K562 (cell line): Measurements from ENCODE around the gene TAL1. TPM values are rescaled to one million over a fixed set of nuclear protein-coding genes. Genes with fewer than 3 reads are reported as not detected.

Experiments
- BRCA1 ChIP-seq, 2 experiments: fragments of 450-650 bp in 1 of 2; sonication (generic) in 1 of 2; formaldehyde crosslinking in 1 of 2; IDR thresholded peaks; 2 replicates each; pipeline versions ENCODE4 v1.5.0 to v1.6.1; 2017 to 2020; ENCODE audit warnings: mild to moderate bottlenecking in 1 of 2, missing genetic modification reagents in 1 of 2
- FOXJ3 ChIP-seq: sonication (generic); formaldehyde crosslinking; IDR thresholded peaks from 2 replicates; pipeline ENCODE4 v1.4.0; 2020; ENCODE audit warnings: mild to moderate bottlenecking, missing genetic modification reagents
- FOXK2 ChIP-seq, 2 experiments: fragments of 450-650 bp; IDR thresholded peaks in 1 of 2; conservative IDR thresholded peaks in 1 of 2; 2 replicates each; pipeline ENCODE4 v1.6.1; 2016; ENCODE audit warnings: low read depth in 2 of 2, mild to moderate bottlenecking in 1 of 2
- FOXM1 ChIP-seq, 2 experiments: fragments of 450-650 bp in 1 of 2; sonication (generic) in 1 of 2; formaldehyde crosslinking in 1 of 2; IDR thresholded peaks; 2 replicates each; pipeline versions ENCODE4 v1.6.1 to v1.9.0; 2017 to 2022; ENCODE audit warnings: low read depth in 2 of 2, mild to moderate bottlenecking in 2 of 2, missing genetic modification reagents in 1 of 2, moderate library complexity in 1 of 2
- SMAD3 ChIP-seq: fragments of 450-650 bp; formaldehyde crosslinking; conservative IDR thresholded peaks from 2 replicates; pipeline ENCODE4 v1.4.0; 2020; ENCODE audit warnings: mild to moderate bottlenecking
- SMARCE1 ChIP-seq: fragments of 450-650 bp; IDR thresholded peaks from 2 replicates; pipeline ENCODE4 v1.7.1; 2016; ENCODE audit warnings: mild to moderate bottlenecking
- TBL1XR1 ChIP-seq, 2 experiments: IDR thresholded peaks; 2 replicates each; pipeline ENCODE4 v1.6.1; 2012; ENCODE audit warnings: improper control_type of control experiment in 2 of 2, low read length in 2 of 2, mild to moderate bottlenecking in 1 of 2
- TEAD4 ChIP-seq, 2 experiments: sonication (generic) in 1 of 2; formaldehyde crosslinking in 1 of 2; IDR thresholded peaks; 2 replicates each; pipeline versions ENCODE4 v1.6.1 to v1.8.0; 2012 to 2022; ENCODE audit warnings: borderline replicate concordance in 1 of 2, inconsistent platforms in 1 of 2, low read length in 1 of 2, mild to moderate bottlenecking in 1 of 2, missing genetic modification reagents in 1 of 2
- XRCC3 ChIP-seq: fragments of 450-650 bp; IDR thresholded peaks from 2 replicates; pipeline ENCODE4 v1.6.1; 2017; ENCODE audit warnings: mild to moderate bottlenecking, moderate library complexity
- ZBTB7A ChIP-seq: IDR thresholded peaks from 2 replicates; pipeline ENCODE4 v1.6.1; 2011; ENCODE audit warnings: low read depth, mild to moderate bottlenecking, low read length, moderate library complexity, borderline replicate concordance; ENCODE audit not compliant: control insufficient read depth
- ZFX ChIP-seq: sonication (generic); formaldehyde crosslinking; IDR thresholded peaks from 2 replicates; pipeline ENCODE4 v1.8.0; 2022; ENCODE audit warnings: mild to moderate bottlenecking, missing genetic modification reagents, moderate library complexity
- ZNF274 ChIP-seq: IDR thresholded peaks from 2 replicates; pipeline ENCODE4 v1.6.1; 2011; ENCODE audit warnings: low read depth, mild to moderate bottlenecking, low read length, moderate library complexity, borderline replicate concordance
- polyA plus RNA-seq, 8 experiments: library from polyadenylated mRNA; depleted of rRNA in 4 of 8; stranded (reverse) in 5 of 8; unstranded in 3 of 8; fragments of >200 nt; fragmentation: Nextera tagmentation in 2 of 8; fragmentation: Illumina TruSeq in 1 of 8; extraction: Ambion mirVana in 2 of 8; extraction: Trizol in 1 of 8; gene quantifications; 2 replicates each; pipeline versions ENCODE4 v1.2.1 to v1.2.3, GENCODE V29; 2011 to 2014; ENCODE audit warnings: inconsistent platforms in 1 of 8, missing spikeins in 1 of 8
- total RNA-seq, 7 experiments: library from RNA; depleted of rRNA in 6 of 7; stranded (reverse); fragments of >200 nt in 6 of 7; fragmentation: Illumina TruSeq in 2 of 7; extraction: Trizol in 2 of 7; gene quantifications; 2 replicates each; pipeline versions ENCODE4 v1.2.1 to v1.2.3, GENCODE V29; 2011 to 2021; ENCODE audit warnings: low replicate concordance in 1 of 7
- TF ChIP-seq, protein P1 (sequence below): fragments of 450-650 bp; IDR thresholded peaks from 2 replicates; pipeline ENCODE4 v1.6.1; 2016; ENCODE audit warnings: missing biosample characterization, missing genetic modification characterization
- TF ChIP-seq, protein P2 (sequence below): fragments of 250-450 bp; sonication (Bioruptor Pico); IDR thresholded peaks from 2 replicates; pipeline ENCODE4 v1.5.0; 2021; ENCODE audit warnings: mild to moderate bottlenecking, borderline replicate concordance
- TF ChIP-seq, protein P3 (sequence below): fragments of 250-450 bp; sonication (Bioruptor Pico); IDR thresholded peaks from 2 replicates; pipeline ENCODE4 v1.5.0; 2021
- TF ChIP-seq, protein P4 (sequence below): IDR thresholded peaks from 3 replicates; pipeline ENCODE4 v1.6.1; 2011; ENCODE audit warnings: borderline replicate concordance, mild to moderate bottlenecking; ENCODE audit not compliant: insufficient read length, insufficient read depth
- TF ChIP-seq, protein P5 (sequence below): fragments of 450-650 bp; IDR thresholded peaks from 2 replicates; pipeline ENCODE4 v1.6.1; 2016; ENCODE audit warnings: antibody characterized with exemption

Gene TAL1
- total and polyA plus RNA-seq, 9 of the 15 experiments (the other 6 are each of a cell fraction or from before 2014, with no cell fraction given): 18.5 to 106 (median 59.7) TPM

DNA sequence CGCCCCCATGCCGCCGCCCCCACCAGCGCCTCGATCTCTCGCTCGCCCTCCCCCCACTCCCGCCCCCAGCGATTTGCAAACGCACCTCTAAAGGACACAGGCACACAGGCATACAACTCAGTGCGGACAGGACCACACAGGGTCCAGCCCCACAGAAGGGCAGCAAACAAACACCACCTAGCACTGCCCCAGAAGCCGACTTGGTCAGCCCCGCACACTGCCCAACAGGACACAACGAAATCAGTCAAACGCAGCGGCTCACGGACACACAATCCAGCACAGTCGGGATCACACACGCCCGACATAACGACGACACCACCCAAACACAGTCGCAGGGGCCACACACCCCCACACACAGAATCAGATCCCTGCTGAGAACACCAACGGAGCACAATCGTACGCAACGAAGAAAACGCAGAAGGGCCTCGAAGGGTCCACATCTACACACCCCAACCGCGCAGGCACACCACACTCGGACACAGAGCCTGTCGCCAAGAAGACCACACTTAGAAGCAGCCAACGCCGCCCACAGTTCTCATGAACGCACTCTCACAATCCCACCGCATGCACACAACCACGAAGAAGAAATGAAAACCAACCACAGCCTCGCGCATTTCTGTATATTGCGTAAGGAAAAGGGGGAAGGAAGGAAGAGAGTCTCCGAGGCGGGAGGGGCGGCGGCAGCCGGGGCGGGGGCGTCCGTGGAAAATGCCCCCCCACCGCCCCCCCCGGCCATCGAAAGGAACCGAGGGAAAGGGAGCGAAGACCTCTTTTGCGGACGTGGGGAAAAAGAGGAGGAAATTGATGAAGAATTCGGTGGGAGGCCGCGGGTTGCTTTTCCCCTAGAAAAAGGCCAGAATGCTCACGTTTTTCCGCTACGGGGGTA, 481 bp downstream of the TAL1 start (continued):
- peak in 1 of 2 experiments; percentile 23; a peak in 1 of 4 replicates for TF ChIP-seq TBL1XR1 (IDR thresholded peaks at IDR 0.05; ENCODE audit: low read length in 2 of 2)
- TF ChIP-seq ZBTB7A: peak; percentile 34; the same call in 1 of the 2 replicates
- TF ChIP-seq FOXM1 (IDR thresholded peaks at IDR 0.05; ENCODE audit: low read depth): peak; percentile 87
- no peak for TF ChIP-seq FOXM1 (CRISPR knock-in tag; IDR thresholded peaks at IDR 0.05; ENCODE audit: low read depth)
- no peak for TF ChIP-seq FOXJ3 (CRISPR knock-in tag)
- TF ChIP-seq ZFX (CRISPR knock-in tag): peak; percentile 70
- TF ChIP-seq BRCA1 (IDR thresholded peaks at IDR 0.05): no peak
- 0 out of 2 replicates have a peak, but pooled peaks have one; percentile 51 for TF ChIP-seq BRCA1 (CRISPR knock-in tag; IDR thresholded peaks at IDR 0.05)
- TF ChIP-seq XRCC3: no peak
- TF ChIP-seq SMAD3 (CRISPR knock-in tag): no peak
- TF ChIP-seq, protein P1, sequence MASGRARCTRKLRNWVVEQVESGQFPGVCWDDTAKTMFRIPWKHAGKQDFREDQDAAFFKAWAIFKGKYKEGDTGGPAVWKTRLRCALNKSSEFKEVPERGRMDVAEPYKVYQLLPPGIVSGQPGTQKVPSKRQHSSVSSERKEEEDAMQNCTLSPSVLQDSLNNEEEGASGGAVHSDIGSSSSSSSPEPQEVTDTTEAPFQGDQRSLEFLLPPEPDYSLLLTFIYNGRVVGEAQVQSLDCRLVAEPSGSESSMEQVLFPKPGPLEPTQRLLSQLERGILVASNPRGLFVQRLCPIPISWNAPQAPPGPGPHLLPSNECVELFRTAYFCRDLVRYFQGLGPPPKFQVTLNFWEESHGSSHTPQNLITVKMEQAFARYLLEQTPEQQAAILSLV (tag): peak; percentile 81
- TF ChIP-seq, protein P2, sequence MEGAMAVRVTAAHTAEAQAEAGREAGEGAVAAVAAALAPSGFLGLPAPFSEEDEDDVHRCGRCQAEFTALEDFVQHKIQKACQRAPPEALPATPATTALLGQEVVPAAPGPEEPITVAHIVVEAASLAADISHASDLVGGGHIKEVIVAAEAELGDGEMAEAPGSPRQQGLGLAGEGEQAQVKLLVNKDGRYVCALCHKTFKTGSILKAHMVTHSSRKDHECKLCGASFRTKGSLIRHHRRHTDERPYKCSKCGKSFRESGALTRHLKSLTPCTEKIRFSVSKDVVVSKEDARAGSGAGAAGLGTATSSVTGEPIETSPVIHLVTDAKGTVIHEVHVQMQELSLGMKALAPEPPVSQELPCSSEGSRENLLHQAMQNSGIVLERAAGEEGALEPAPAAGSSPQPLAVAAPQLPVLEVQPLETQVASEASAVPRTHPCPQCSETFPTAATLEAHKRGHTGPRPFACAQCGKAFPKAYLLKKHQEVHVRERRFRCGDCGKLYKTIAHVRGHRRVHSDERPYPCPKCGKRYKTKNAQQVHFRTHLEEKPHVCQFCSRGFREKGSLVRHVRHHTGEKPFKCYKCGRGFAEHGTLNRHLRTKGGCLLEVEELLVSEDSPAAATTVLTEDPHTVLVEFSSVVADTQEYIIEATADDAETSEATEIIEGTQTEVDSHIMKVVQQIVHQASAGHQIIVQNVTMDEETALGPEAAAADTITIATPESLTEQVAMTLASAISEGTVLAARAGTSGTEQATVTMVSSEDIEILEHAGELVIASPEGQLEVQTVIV: no peak
- TF ChIP-seq, protein P3, sequence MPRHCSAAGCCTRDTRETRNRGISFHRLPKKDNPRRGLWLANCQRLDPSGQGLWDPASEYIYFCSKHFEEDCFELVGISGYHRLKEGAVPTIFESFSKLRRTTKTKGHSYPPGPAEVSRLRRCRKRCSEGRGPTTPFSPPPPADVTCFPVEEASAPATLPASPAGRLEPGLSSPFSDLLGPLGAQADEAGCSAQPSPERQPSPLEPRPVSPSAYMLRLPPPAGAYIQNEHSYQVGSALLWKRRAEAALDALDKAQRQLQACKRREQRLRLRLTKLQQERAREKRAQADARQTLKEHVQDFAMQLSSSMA (CRISPR knock-in tag): peak; percentile 62; the same call in 1 of the 2 replicates
- TF ChIP-seq, protein P4, sequence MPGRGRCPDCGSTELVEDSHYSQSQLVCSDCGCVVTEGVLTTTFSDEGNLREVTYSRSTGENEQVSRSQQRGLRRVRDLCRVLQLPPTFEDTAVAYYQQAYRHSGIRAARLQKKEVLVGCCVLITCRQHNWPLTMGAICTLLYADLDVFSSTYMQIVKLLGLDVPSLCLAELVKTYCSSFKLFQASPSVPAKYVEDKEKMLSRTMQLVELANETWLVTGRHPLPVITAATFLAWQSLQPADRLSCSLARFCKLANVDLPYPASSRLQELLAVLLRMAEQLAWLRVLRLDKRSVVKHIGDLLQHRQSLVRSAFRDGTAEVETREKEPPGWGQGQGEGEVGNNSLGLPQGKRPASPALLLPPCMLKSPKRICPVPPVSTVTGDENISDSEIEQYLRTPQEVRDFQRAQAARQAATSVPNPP: no peak
- TF ChIP-seq TEAD4 (IDR thresholded peaks at IDR 0.05; ENCODE audit: low read length): peak; percentile 75
- TF ChIP-seq TEAD4 (CRISPR knock-in tag; IDR thresholded peaks at IDR 0.05; ENCODE audit: borderline replicate concordance): no peak
- TF ChIP-seq SMARCE1: peak; percentile 84
- peak in 1 of 2 experiments; percentile 44; a peak in 2 of 4 replicates for TF ChIP-seq FOXK2 (conservative IDR thresholded peaks at IDR 0.05 in 1 of 2, IDR thresholded peaks at IDR 0.05 in 1 of 2; ENCODE audit: low read depth in 2 of 2)
- TF ChIP-seq, protein P5, sequence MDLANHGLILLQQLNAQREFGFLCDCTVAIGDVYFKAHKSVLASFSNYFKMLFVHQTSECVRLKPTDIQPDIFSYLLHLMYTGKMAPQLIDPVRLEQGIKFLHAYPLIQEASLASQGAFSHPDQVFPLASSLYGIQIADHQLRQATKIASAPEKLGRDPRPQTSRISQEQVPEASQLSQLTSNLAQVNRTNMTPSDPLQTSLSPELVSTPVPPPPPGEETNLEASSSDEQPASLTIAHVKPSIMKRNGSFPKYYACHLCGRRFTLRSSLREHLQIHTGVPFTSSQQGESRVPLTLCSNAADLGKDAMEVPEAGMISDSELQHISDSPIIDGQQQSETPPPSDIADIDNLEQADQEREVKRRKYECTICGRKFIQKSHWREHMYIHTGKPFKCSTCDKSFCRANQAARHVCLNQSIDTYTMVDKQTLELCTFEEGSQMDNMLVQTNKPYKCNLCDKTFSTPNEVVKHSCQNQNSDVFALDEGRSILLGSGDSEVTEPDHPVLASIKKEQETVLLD: peak; percentile 77
- no peak for TF ChIP-seq ZNF274
